GM19035 (cell line): ENCODE measurements around the gene GPHA2.

ENCODE experiments used
- ATAC-seq: cut with Tn5 transposase; IDR thresholded peaks from one replicate; pipeline ENCODE4 v1.9.1; 2021; ENCODE audit not compliant: unreplicated experiment

The GPHA2 gene

GRCh38 chr11:64931290-64931689 is 4.4 kb downstream of the GPHA2 start:
- no peak for ATAC-seq

GRCh38 chr11:64930340-64930739 is 5.4 kb downstream of the GPHA2 start:
- ATAC-seq: no peak

GRCh38 chr11:64929625-64930024 is 6.1 kb downstream of the GPHA2 start:
- ATAC-seq: no peak

- no peak for ATAC-seq
Measured at GRCh38 chr11:64928957-64929356, 6.7 kb downstream of the GPHA2 start.

GRCh38 chr11:64926689-64927088 is 9.0 kb downstream of the GPHA2 start:
- no peak for ATAC-seq

- no peak for ATAC-seq
Measured at GRCh38 chr11:64925536-64926436, 9.9 kb downstream of the GPHA2 start.

- peak; percentile 2 for ATAC-seq
Measured at GRCh38 chr11:64924910-64925284, 10.8 kb downstream of the GPHA2 start.

GRCh38 chr11:64923944-64924909 is 11.5 kb downstream of the GPHA2 start, which contains the start of gene PPP2R5B:
Gene PPP2R5B, plus strand, starts transcription at chr11:64924689. Its CDS starts 1,046 bp downstream, at chr11:64925735.
- peak; percentile 88 for ATAC-seq

- ATAC-seq: no peak
Measured at GRCh38 chr11:64923151-64923661, 12.5 kb downstream of the GPHA2 start.

- no peak for ATAC-seq
Measured at GRCh38 chr11:64921384-64921783, 14.3 kb downstream of the GPHA2 start.

GRCh38 chr11:64920124-64920523 is 15.6 kb downstream of the GPHA2 start:
- no peak for ATAC-seq

GRCh38 chr11:64919627-64920026 is 16.1 kb downstream of the GPHA2 start:
- ATAC-seq: no peak

- no peak for ATAC-seq
Measured at GRCh38 chr11:64918017-64918416, 17.7 kb downstream of the GPHA2 start.

GRCh38 chr11:64917663-64917995 is 18.1 kb downstream of the GPHA2 start:
- no peak for ATAC-seq

- peak; percentile 93 for ATAC-seq
Measured at GRCh38 chr11:64916775-64917662, 18.7 kb downstream of the GPHA2 start, which contains the start of gene ATG2A. Gene ATG2A, minus strand, starts transcription at chr11:64917209. Its CDS starts 74 bp downstream, at chr11:64917135.

- peak; percentile 24 for ATAC-seq
Measured at GRCh38 chr11:64916040-64916774, 19.5 kb downstream of the GPHA2 start.

GRCh38 chr11:64915376-64915887 is 20.3 kb downstream of the GPHA2 start:
- no peak for ATAC-seq

- no peak for ATAC-seq
Measured at GRCh38 chr11:64914123-64914522, 21.6 kb downstream of the GPHA2 start.

- no peak for ATAC-seq
Measured at GRCh38 chr11:64913171-64913727, 22.4 kb downstream of the GPHA2 start.
